ENCODE data around the gene GRM7. TPM values are rescaled to one million over a fixed set of nuclear protein-coding genes. Genes with fewer than 3 reads are reported as not detected.
A peak's percentile ranks its signal among the peaks of the same experiment; 100 is the strongest.

Gene GRM7
- polyA plus RNA-seq, 3 donors = not detected

DNA sequence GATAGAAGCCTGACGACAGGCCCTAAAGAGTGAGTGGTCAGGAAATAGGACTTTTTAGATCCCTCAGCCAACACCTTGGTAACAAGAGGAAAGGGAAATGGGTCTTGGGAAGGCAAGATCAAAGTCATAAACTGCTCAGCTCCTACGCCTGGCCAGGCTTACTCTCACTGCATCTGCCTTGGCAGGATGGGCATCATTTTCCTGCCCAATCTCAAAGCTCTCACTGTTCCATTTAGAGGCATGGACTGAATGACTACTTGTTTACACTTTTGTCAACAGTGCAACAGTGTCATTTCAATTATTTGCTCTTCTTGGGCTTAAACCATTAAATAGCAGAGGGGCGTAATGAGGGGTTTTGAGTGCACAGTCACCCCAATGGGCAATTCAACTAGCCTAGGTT, 808.7 kb downstream of the GRM7 start:
- peaks cover 0 to 2% of the 10 kb centered on the region in 2 donors for H3K36me3 Mint-ChIP-seq
- TF ChIP-seq, protein P1, sequence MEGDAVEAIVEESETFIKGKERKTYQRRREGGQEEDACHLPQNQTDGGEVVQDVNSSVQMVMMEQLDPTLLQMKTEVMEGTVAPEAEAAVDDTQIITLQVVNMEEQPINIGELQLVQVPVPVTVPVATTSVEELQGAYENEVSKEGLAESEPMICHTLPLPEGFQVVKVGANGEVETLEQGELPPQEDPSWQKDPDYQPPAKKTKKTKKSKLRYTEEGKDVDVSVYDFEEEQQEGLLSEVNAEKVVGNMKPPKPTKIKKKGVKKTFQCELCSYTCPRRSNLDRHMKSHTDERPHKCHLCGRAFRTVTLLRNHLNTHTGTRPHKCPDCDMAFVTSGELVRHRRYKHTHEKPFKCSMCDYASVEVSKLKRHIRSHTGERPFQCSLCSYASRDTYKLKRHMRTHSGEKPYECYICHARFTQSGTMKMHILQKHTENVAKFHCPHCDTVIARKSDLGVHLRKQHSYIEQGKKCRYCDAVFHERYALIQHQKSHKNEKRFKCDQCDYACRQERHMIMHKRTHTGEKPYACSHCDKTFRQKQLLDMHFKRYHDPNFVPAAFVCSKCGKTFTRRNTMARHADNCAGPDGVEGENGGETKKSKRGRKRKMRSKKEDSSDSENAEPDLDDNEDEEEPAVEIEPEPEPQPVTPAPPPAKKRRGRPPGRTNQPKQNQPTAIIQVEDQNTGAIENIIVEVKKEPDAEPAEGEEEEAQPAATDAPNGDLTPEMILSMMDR (IDR thresholded peaks at IDR 0.05) = no peak
- no peak overlapping the region for H3K4me3 Mint-ChIP-seq
- H2AFZ ChIP-seq (ENCODE audit: insufficient read depth, low read depth, low read length, poor library complexity, severe bottlenecking) = no peak overlapping the region
- H3K9me3 ChIP-seq (replicated peaks in 1 of 2; ENCODE audit: control insufficient read depth in 1 of 2, insufficient read depth in 1 of 2, low read length in 2 of 2) = no peaks in the 10 kb centered on the region
- H3K27me3 ChIP-seq (ENCODE audit: control insufficient read depth in 2 of 2, insufficient read depth in 2 of 2, low read length in 2 of 2) = no peaks in the 10 kb centered on the region
- peaks cover 7 to 15% of the 10 kb centered on the region in 2 donors for H3K4me1 ChIP-seq (ENCODE audit: control insufficient read depth in 1 of 2, insufficient read depth in 2 of 2, low read length in 2 of 2)
- no peak overlapping the region for H3K9ac ChIP-seq (ENCODE audit: insufficient read depth, low read length, poor library complexity, severe bottlenecking)
- no peak overlapping the region for H3K27ac ChIP-seq (ENCODE audit: low read depth in 1 of 2, low read length in 2 of 2)
- H3K4me2 ChIP-seq (replicated peaks; ENCODE audit: extremely low read depth, low read length, poor library complexity, severe bottlenecking) = no peak overlapping the region
- H3K27ac Mint-ChIP-seq = peak overlapping the region in 2 of 7 donors; percentile 0 to 55
- peaks cover 15% of the 10 kb centered on the region for H3K4me1 Mint-ChIP-seq
- H3K27me3 Mint-ChIP-seq (ENCODE audit: low read depth in 3 of 3) = no peaks in the 10 kb centered on the region
- DNase-seq = no peak
- no peaks in the 10 kb centered on the region for H3K79me2 ChIP-seq (ENCODE audit: insufficient read depth, low read length)
- WGBS (ENCODE audit: insufficient coverage) = 92% methylated on average over 2 of the region's 3 CpGs
- H3K4me3 ChIP-seq (replicated peaks in 1 of 3; ENCODE audit: low read depth in 2 of 3, low read length in 3 of 3) = no peak overlapping the region
- intact Hi-C loops (cut with micrococcal nuclease) = no loop called here
- peaks cover 0 to 6% (median 0%) of the 10 kb centered on the region in 7 donors for H3K9me3 Mint-ChIP-seq
- H4K20me1 ChIP-seq (ENCODE audit: insufficient read depth, low read length) = no peaks in the 10 kb centered on the region
- H3K36me3 ChIP-seq (replicated peaks in 1 of 2; ENCODE audit: control insufficient read depth in 1 of 2, insufficient read depth in 2 of 2, low read length in 2 of 2) = no peaks in the 10 kb centered on the region

DNA sequence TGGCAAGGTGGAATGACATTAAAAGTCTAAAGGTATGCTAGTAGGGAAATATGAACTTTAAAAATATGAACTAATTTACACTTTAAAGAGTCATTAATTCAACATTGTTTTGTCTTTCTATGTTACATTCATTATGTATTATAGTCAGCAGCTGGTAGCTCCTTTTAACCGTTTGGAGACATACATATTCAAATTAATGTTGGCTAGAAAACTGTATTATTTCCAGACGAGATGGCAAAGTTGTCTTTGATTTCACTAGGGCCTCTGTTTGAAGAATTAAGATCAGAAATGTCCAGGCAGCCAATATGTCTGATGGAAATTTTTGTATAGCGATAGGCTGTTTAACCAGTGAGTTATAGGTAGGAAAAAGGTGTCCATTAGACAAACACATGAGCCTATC, 817.6 kb downstream of the GRM7 start:
- H3K36me3 ChIP-seq (replicated peaks in 1 of 2; ENCODE audit: control insufficient read depth in 1 of 2, insufficient read depth in 2 of 2, low read length in 2 of 2) = no peaks in the 10 kb centered on the region
- intact Hi-C loops (cut with micrococcal nuclease) = no loop called here
- WGBS (ENCODE audit: insufficient coverage) = 100% methylated on average over 1 of the region's 3 CpGs
- no peaks in the 10 kb centered on the region for H3K79me2 ChIP-seq (ENCODE audit: insufficient read depth, low read length)
- no peaks in the 10 kb centered on the region for H3K27me3 ChIP-seq (ENCODE audit: control insufficient read depth in 2 of 2, insufficient read depth in 2 of 2, low read length in 2 of 2)
- H3K4me1 ChIP-seq (ENCODE audit: control insufficient read depth in 1 of 2, insufficient read depth in 2 of 2, low read length in 2 of 2) = peaks cover 13 to 16% of the 10 kb centered on the region in 2 donors
- no peak overlapping the region for H3K4me3 ChIP-seq (replicated peaks in 1 of 3; ENCODE audit: low read depth in 2 of 3, low read length in 3 of 3)
- Mint-ChIP-seq H3K9me3 (peaks cover 0 to 9% (median 3%) of the 10 kb centered on the region in 7 donors), H3K36me3 (peaks cover 0 to 5% of the 10 kb centered on the region in 2 donors), H3K27me3 (ENCODE audit: low read depth in 3 of 3) (peaks cover 0 to 3% (median 0%) of the 10 kb centered on the region in 3 donors), H3K27ac (no peak overlapping the region), H3K4me3 (no peak overlapping the region), H3K4me1 (peaks cover 15% of the 10 kb centered on the region)
- H2AFZ ChIP-seq (ENCODE audit: insufficient read depth, low read depth, low read length, poor library complexity, severe bottlenecking) = no peak overlapping the region
- no peak overlapping the region for H3K27ac ChIP-seq (ENCODE audit: low read depth in 1 of 2, low read length in 2 of 2)
- TF ChIP-seq, protein P1 (IDR thresholded peaks at IDR 0.05) = no peak
- no peak for DNase-seq
- H3K9ac ChIP-seq (ENCODE audit: insufficient read depth, low read length, poor library complexity, severe bottlenecking) = no peak overlapping the region
- no peak overlapping the region for H3K4me2 ChIP-seq (replicated peaks; ENCODE audit: extremely low read depth, low read length, poor library complexity, severe bottlenecking)
- H4K20me1 ChIP-seq (ENCODE audit: insufficient read depth, low read length) = no peaks in the 10 kb centered on the region
- H3K9me3 ChIP-seq (replicated peaks in 1 of 2; ENCODE audit: control insufficient read depth in 1 of 2, insufficient read depth in 1 of 2, low read length in 2 of 2) = no peaks in the 10 kb centered on the region

All from CD14-positive monocyte (primary cell).